Fibroblast of gingiva (primary cell): ENCODE results near the gene ANLN.
"Not testable (repeated sequence)": the region's sequence is repeated elsewhere in the genome, so short reads cannot be mapped to it uniquely, and the experiment has no call there.

Source experiments
- DNase-seq: peaks from one replicate; pipeline ENCODE4 v3.0.0-alpha.2; 2011; ENCODE audit warnings: low read depth

ANLN gene

DNA sequence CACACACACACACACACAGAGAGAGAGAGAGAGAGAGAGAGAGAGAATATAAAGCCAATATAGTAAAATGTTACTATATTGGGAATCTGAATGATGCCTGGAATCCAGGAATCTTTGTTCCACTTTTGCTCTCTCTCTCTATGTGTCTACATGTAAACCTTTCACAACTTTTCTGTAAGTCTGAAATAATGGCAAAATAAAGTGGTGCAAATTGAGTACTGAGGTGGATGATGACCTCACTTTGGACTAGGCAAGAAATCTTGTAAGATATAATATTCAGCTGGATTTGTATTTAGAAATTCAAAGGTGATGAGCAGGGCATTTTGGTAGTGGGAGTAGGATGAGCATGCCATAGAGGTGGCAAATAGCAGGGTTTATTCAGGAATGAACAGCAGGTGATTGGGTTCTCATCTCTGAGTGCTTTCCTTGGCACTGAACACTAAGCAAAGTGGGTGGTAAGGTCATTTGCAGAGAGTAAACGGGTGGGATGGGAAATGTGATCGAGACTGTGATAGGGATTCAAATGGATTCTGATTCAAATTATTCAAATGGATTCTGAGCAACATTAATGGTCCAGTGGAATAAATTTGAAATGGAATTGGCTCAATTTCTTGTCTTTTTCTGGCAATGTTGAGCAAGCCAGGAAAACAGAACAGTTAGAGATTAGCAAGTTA, 9.7 kb upstream of the ANLN start:
- DNase-seq: no peak

GRCh38 chr7:36381056-36381455, 8.6 kb upstream of the ANLN start:
- DNase-seq: no peak

DNA sequence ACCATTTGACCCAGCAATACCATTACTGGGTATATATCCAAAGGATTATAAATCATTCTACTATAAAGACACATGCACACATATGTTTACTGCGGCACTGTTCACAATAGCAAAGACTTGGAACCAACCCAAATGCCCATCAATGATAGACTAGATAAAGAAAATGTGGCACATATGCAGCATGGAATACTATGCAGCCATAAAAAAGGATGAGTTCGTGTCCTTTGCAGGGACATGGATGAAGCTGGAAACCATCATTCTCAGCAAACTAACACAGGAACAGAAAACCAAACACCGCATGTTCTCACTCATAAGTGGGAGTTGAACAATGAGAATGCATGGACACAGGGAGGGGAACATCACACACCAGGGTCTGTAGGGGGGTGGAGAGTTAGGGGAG, 6.4 kb upstream of the ANLN start:
- DNase-seq: not testable (repeated sequence)

DNA sequence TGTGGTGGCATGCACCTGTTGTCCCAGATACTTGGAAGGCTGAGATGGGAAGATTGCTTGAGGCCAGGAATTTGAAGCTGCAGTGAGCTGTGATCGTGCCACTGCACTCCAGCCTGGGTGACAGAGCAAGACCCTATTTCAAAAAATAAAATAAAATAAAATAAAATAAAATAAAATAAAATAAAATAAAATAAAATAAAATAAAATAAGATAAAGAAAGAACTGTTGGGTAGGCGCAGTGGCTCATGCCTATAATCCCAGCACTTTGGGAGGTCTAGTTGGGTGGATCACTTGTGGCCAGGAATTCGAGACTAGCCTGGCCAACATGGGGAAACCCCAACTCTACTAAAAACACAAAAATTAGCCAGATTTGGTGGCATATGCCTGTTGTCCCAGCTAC, 4.0 kb upstream of the ANLN start:
- not testable (repeated sequence) for DNase-seq

DNA sequence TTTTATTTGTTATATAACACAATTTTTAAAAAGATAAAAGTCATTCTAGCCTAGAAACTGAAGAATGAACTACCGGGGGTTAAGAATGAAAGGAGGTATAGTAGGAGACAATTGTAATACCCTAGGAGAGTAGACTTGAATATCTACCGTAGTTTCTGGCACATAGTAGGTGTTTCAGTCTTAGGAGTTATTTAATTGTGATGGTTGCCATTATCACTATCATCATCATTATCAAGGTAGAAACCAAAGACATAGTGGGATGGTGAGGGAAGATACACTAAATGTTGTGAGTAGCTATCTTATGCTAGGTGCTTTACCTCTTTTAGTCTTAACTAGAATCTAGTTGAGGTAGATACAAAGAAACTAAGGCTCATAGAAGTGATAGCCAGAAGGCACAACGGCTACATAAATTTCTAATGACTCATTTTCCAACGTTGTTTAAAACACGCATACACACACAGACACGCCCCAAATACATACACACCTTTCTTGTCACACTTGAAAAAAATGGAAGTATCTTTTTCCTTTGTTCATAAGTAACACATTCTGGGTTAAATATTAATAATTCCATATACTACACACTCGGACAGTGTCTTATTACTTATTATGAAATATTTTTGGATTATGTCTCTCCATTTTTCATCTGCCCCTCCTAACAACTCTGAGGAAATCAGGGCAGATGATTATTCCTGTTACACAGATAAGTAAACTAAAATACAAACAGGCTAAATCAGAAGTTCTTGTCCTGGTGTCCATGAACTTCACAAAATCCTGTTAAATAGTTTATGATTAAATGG, 2.0 kb upstream of the ANLN start:
- no peak for DNase-seq

DNA sequence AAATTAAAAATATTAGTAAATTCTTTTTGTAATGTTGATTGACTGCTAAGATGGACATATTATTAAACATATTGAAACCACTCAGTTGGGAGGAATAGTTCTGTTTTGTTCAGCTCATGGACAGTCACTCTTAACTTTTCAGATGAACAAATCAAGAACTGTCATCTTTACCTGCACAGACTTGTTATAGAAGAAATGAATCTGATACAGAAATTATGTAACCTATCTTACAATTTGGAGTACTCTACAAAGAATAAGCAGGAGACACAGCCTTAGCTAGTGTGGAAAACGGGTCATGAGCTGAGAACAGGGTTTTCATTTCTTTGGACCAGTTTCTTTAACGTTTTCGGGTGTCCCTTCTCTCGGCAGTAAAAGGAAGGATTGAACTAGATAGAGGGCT, 1.2 kb upstream of the ANLN start:
- no peak for DNase-seq

DNA sequence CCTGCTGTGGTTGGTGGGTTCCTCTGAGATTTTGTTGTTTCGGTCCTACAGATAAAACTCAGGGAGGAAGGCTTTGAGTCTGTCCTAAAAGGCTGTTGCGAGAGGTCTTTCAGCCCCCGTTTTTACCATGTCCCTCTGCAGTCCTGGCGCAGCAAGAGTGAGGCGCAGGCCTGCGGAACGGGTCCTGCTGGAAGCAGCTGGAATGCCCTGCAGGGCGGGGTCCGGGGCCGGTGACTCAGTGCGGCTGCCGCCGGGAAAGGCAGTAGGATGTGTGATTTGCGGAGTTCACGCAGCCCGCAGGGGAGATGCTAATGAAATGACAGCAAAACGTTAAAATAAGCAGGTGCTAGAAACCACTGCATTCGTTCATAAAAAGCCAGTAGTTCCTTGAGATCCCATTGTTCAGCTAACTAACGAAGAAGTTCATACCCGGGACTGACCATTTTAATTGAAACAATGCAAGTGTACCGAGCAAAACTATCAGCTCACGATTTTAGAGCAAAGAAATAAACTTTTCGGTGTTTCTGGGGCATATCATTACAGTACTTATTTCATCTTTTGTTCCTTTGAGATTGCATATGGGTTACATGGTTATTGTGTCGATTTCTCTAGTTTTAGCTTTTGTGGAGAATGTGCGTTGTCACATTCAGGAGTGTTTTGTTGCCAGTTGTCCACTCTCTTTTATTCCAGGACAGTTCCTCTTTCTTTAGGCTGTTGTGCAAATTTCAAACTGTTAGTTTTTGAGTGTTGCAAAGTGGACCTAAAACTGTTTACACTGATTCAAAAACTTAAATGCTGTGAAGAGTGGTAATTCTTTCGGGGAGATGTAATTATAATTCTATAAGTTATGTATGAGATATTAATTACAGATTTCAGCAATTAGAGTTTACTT, 783 bp downstream of the ANLN start:
- DNase-seq: peak; percentile 79

- DNase-seq: no peak
Observed at GRCh38 chr7:36391436-36392198, 2.0 kb downstream of the ANLN start.

DNA sequence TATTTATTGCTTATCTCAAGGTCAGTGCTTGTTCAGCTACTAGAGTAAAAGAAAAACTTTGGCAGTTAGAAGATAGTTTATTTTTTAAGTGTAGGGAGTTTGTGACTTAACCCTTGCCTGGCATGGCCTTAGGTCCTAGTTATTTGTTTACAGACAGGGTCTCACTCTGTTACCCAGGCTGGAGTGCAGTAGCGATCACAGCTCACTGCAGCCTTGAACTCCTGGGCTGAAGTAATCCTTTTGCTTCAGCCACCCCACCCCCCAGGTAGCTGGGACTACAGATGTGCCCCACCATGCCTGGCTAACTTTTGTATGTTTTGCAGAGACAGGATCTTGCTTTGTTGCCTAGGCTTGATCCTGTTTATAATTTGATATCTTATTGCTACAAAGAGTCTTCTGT, 4.2 kb downstream of the ANLN start:
- DNase-seq: no peak

- peak; percentile 33 for DNase-seq
Observed at GRCh38 chr7:36395171-36395894, 5.7 kb downstream of the ANLN start.

GRCh38 chr7:36396150-36396549, 6.5 kb downstream of the ANLN start:
- DNase-seq: no peak

GRCh38 chr7:36400036-36400435, 10.4 kb downstream of the ANLN start:
- DNase-seq: peak; percentile 4

- DNase-seq: no peak
Observed at GRCh38 chr7:36400606-36401005, 10.9 kb downstream of the ANLN start.

GRCh38 chr7:36403452-36403851, 13.8 kb downstream of the ANLN start:
- DNase-seq: no peak

- no peak for DNase-seq
Observed at GRCh38 chr7:36404639-36405408, 15.2 kb downstream of the ANLN start.

DNA sequence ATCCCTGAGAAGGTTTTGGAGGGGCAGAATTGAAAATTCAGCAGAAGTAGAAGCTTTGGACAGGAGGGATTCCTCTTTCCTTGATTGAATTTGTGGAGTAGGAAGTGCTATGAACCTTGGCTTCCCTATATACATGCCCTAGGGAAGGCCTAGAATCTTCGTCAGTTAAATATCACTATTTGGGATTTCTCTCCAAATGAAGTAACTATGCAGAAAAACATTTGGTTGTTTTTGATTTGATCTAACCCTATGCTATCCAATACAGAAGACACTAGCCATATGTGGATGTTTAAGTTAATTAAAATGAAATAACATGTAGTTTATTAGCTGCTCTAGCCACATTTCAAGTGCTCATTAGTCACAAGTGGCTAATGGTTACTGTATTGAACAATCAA, 15.7 kb downstream of the ANLN start:
- DNase-seq: no peak

DNA sequence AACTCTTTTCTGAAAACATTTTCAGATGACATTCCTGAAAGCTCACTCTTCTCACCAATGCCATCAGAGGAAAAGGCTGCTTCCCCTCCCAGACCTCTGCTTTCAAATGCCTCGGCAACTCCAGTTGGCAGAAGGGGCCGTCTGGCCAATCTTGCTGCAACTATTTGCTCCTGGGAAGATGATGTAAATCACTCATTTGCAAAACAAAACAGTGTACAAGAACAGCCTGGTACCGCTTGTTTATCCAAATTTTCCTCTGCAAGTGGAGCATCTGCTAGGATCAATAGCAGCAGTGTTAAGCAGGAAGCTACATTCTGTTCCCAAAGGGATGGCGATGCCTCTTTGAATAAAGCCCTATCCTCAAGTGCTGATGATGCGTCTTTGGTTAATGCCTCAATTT, 16.5 kb downstream of the ANLN start:
- peak; percentile 50 for DNase-seq

GRCh38 chr7:36407636-36408550, 18.2 kb downstream of the ANLN start:
- no peak for DNase-seq

- no peak for DNase-seq
Observed at GRCh38 chr7:36408589-36408988, 18.9 kb downstream of the ANLN start.
